Measurements from ENCODE around the gene CPS1.

CPS1 gene

DNA sequence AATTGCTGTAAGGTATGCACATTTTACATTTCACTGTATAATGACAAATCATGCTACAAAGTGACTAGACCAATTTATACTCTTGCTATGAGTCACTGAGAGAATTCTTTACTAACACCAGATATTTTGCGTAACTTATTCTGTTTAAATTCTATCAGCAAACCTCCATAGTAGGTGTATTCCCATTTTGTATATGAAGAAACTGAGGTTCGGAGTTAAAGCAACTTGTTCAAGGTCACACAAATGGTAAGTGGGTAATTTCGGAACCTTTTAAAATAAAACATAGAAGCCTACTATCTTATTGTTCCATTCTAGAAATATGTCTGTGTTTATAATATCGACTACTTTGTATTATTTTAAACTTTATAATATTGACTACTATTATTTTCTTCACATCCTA, 15.9 kb upstream of the CPS1 start:
- Mint-ChIP-seq H3K4me1 (peaks cover 13% of the 10 kb centered on the region), H3K9me3 (no peaks in the 10 kb centered on the region), H3K27me3 (ENCODE audit: low read depth, poor library complexity) (no peaks in the 10 kb centered on the region), H3K36me3 (ENCODE audit: low read depth) (no peaks in the 10 kb centered on the region), H3K27ac (no peak overlapping the region), H3K4me3 (no peak overlapping the region)
- no peak for DNase-seq
- TF ChIP-seq, protein P1, sequence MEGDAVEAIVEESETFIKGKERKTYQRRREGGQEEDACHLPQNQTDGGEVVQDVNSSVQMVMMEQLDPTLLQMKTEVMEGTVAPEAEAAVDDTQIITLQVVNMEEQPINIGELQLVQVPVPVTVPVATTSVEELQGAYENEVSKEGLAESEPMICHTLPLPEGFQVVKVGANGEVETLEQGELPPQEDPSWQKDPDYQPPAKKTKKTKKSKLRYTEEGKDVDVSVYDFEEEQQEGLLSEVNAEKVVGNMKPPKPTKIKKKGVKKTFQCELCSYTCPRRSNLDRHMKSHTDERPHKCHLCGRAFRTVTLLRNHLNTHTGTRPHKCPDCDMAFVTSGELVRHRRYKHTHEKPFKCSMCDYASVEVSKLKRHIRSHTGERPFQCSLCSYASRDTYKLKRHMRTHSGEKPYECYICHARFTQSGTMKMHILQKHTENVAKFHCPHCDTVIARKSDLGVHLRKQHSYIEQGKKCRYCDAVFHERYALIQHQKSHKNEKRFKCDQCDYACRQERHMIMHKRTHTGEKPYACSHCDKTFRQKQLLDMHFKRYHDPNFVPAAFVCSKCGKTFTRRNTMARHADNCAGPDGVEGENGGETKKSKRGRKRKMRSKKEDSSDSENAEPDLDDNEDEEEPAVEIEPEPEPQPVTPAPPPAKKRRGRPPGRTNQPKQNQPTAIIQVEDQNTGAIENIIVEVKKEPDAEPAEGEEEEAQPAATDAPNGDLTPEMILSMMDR (IDR thresholded peaks at IDR 0.05): no peak

DNA sequence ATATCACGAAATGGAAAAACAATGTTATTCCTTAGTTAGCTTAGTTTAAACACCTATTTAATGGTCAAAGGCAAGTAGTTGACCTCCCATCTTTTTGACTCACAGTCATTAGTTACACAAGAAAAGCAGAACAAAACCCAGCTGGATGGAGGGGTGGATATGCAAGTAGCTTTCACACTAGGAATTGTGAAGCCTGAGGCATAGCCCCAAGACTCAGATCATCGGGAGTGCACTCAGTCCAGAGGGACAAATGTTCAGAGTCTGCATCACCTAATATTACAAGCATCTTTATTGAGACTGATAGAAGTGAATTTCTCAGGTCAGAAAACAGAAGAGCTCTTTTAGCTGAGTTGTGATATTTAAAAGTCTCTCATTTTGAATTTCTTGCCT, 15.5 kb upstream of the CPS1 start:
- no peak for DNase-seq
- no peaks in the 10 kb centered on the region for H3K27me3 Mint-ChIP-seq (ENCODE audit: low read depth, poor library complexity)
- no peaks in the 10 kb centered on the region for H3K36me3 Mint-ChIP-seq (ENCODE audit: low read depth)
- TF ChIP-seq, protein P1 (IDR thresholded peaks at IDR 0.05): no peak
- H3K4me1 Mint-ChIP-seq: peaks cover 13% of the 10 kb centered on the region
- no peaks in the 10 kb centered on the region for H3K9me3 Mint-ChIP-seq
- peak overlapping the region; percentile 67 for H3K27ac Mint-ChIP-seq
- H3K4me3 Mint-ChIP-seq: no peak overlapping the region

DNA sequence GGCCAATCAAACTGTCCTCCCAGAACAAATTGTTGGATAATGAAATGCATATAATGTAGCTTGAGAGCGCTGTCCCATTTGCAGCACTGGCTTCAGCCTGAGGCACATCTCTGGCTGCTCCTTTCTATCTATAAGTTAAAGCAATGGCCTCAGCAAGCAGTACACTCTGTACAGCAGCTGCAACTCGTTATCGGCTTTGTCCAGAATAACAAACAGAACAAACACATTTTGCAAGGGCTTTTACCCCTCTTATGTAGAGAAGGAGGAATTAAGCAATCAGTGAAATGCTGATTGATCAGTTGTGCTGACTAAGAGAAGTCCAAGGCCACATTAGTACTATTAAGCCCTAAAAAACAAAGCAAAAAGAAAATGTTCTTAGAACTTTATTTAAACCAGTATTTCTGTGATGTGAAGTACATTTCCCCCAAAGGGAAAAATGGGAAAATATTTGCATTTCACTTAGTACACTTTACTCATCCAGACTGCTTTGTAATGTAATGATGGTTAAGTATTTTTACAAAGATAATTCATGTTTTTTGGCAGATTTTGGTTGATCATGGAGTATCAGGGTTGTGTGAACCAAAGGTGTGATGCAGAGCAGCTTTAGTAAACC, 15.0 kb upstream of the CPS1 start:
- H3K4me1 Mint-ChIP-seq: peaks cover 13% of the 10 kb centered on the region
- no peak overlapping the region for H3K4me3 Mint-ChIP-seq
- no peaks in the 10 kb centered on the region for H3K36me3 Mint-ChIP-seq (ENCODE audit: low read depth)
- DNase-seq: no peak
- H3K9me3 Mint-ChIP-seq: no peaks in the 10 kb centered on the region
- TF ChIP-seq, protein P1 (IDR thresholded peaks at IDR 0.05): no peak
- no peak overlapping the region for H3K27ac Mint-ChIP-seq
- no peaks in the 10 kb centered on the region for H3K27me3 Mint-ChIP-seq (ENCODE audit: low read depth, poor library complexity)

DNA sequence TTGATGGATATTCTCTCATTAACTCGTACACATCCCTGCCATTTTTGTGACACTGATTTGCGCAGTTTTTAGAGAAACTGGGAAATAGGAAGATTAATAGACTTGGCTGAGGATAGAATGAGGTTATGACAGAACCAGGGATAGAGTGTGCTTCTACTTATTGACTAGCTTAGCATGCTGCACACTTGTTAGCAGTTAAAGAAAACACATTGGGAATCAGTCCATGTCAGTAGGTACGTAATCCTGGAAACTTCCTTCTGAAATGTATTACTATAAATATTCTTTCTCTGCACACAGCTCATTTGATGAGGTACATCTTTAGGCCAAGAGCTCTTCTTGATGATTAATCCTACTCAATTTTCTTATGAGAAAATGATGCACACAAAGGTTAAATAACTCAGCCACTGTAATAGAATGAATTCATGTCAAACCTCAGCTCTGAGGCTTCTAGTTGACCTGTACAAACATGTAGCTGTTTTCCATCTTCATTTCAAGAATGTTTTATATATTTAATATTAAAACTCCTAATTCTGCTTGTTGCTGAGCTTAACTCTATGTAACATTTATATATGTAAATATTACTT, 12.3 kb upstream of the CPS1 start:
- DNase-seq: no peak
- Mint-ChIP-seq H3K4me1 (peaks cover 13% of the 10 kb centered on the region), H3K9me3 (no peaks in the 10 kb centered on the region), H3K27me3 (ENCODE audit: low read depth, poor library complexity) (no peaks in the 10 kb centered on the region), H3K4me3 (no peak overlapping the region), H3K27ac (no peak overlapping the region), H3K36me3 (ENCODE audit: low read depth) (no peaks in the 10 kb centered on the region)
- TF ChIP-seq, protein P1 (IDR thresholded peaks at IDR 0.05): no peak

DNA sequence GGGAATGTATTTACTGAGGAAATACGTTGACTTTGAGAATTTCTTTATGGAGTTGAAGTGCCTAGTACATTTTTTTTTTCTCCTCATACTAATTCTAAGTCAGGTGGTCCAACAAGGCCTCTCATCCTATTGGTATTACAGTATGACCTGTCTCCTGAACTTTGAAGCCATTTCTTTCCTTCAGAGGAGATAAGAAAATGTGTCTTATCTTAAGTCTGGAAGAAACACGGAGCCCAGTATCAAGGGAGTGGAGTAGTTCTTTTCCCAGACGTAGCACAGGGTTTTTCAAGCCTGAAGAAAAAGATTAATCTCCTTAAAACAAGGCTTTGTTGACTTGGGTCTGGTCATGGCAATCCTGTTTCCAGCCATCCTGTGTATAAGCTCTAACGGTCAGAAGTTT, 11.6 kb upstream of the CPS1 start:
- H3K4me3 Mint-ChIP-seq: no peak overlapping the region
- DNase-seq: no peak
- peaks cover 6% of the 10 kb centered on the region for H3K4me1 Mint-ChIP-seq
- TF ChIP-seq, protein P1 (IDR thresholded peaks at IDR 0.05): no peak
- no peaks in the 10 kb centered on the region for H3K36me3 Mint-ChIP-seq (ENCODE audit: low read depth)
- no peaks in the 10 kb centered on the region for H3K27me3 Mint-ChIP-seq (ENCODE audit: low read depth, poor library complexity)
- H3K9me3 Mint-ChIP-seq: no peaks in the 10 kb centered on the region
- no peak overlapping the region for H3K27ac Mint-ChIP-seq

Data from nephron progenitor cell (in vitro differentiated cells).